H1 (cell line): ENCODE results near the gene PTPN2. TPM values are rescaled to one million over a fixed set of nuclear protein-coding genes. Genes with fewer than 3 reads are reported as not detected.

ENCODE experiments used
- CBX8 ChIP-seq: fragments of 300-800, 300-1000 bp; sonication (generic); IDR thresholded peaks from 2 replicates; pipeline ENCODE4 v1.7.1; 2016; ENCODE audit warnings: low read depth, low read length, borderline replicate concordance
- CTCF ChIP-seq, 3 experiments: IDR thresholded peaks; 1 replicate in 2 of 3; 2 replicates in 1 of 3; pipeline versions ENCODE4 v1.5.1 to v1.6.1; 2011; ENCODE audit warnings: low read length in 3 of 3, mild to moderate bottlenecking in 3 of 3, inconsistent platforms in 2 of 3, low read depth in 1 of 3, moderate library complexity in 1 of 3; ENCODE audit not compliant: insufficient read depth in 1 of 3; ENCODE audit errors: control extremely low read depth in 1 of 3
- KDM5A ChIP-seq: fragments of 200-600 bp; IDR thresholded peaks from 2 replicates; pipeline ENCODE4 v1.7.1; 2012; ENCODE audit warnings: mild to moderate bottlenecking, low read length, inconsistent platforms, mixed read lengths
- polyA plus RNA-seq, 7 experiments: library from polyadenylated mRNA; depleted of rRNA in 3 of 7; stranded (reverse) in 5 of 7; unstranded in 2 of 7; fragments of >200 nt in 5 of 7; fragments of 200-250 nt in 2 of 7; gene quantifications; 1 replicate in 5 of 7; 2 replicates in 1 of 7; 4 replicates in 1 of 7; pipeline versions ENCODE4 v1.2.1 to v1.2.3, GENCODE V29; 2011 to 2013; ENCODE audit warnings: missing spikeins in 2 of 7, mixed read lengths in 2 of 7
- total RNA-seq: library from RNA; stranded (reverse); fragmentation: NEBNext Ultra II Directional; extraction: Animal tissue kit (Norgen Biotek cat#: 25700); gene quantifications from 2 replicates; pipeline ENCODE4 v1.2.1, GENCODE V29; 2021

Gene PTPN2
- total and polyA plus RNA-seq, 2 of the 8 experiments (the other 6 are each of a cell fraction or from before 2014, with no cell fraction given): 16.4 to 54.0 TPM

GRCh38 chr18:12922266-12922665 lies 38.2 kb upstream of the PTPN2 start (continued):
- TF ChIP-seq CTCF (IDR thresholded peaks at IDR 0.05; ENCODE audit: control extremely low read depth in 1 of 3, insufficient read depth in 1 of 3, low read depth in 1 of 3, low read length in 3 of 3) (no peak), CBX8 (no peak), KDM5A (no peak)
